Heart left ventricle (tissue), 16 donors: ENCODE measurements around the gene DRC3. TPM values are rescaled to one million over a fixed set of nuclear protein-coding genes. Genes with fewer than 3 reads are reported as not detected.

ENCODE experiments used
- ATAC-seq, 4 donors: fragments of 200-7000 bp; cut with Tn5 transposase; one replicate each; pipeline ENCODE4 v1.9.1; 2020 to 2022; ENCODE audit warnings: moderate library complexity in 4 of 4, mild to moderate bottlenecking in 3 of 4, moderate number of reproducible peaks in 1 of 4
- DNase-seq, 5 donors: peaks; one replicate each; pipeline ENCODE4 v3.0.0-alpha.2; 2020
- H3K27ac ChIP-seq, 12 donors: fragments of 200-600 bp; sonication (generic) in 4 of 12; one replicate each; pipeline versions ENCODE4 v1.5.0 to v1.8.0; 2016 to 2022; ENCODE audit warnings: mild to moderate bottlenecking in 2 of 12
- H3K27me3 ChIP-seq, 9 donors: fragments of 200-600 bp; sonication (generic) in 2 of 9; one replicate each; pipeline versions ENCODE4 v1.5.1 to v1.8.0; 2016 to 2022; ENCODE audit warnings: mild to moderate bottlenecking in 3 of 9
- H3K36me3 ChIP-seq, 9 donors: fragments of 200-600 bp; sonication (generic) in 2 of 9; one replicate each; pipeline versions ENCODE4 v1.5.0 to v1.8.0; 2018 to 2022; ENCODE audit warnings: mild to moderate bottlenecking in 2 of 9
- H3K4me1 ChIP-seq, 12 donors: fragments of 200-600 bp; sonication (generic) in 4 of 12; one replicate each; pipeline versions ENCODE4 v1.5.0 to v1.8.0; 2016 to 2022; ENCODE audit warnings: mild to moderate bottlenecking in 3 of 12
- H3K4me3 ChIP-seq, 12 donors: fragments of 200-600 bp; sonication (generic) in 4 of 12; one replicate each; pipeline versions ENCODE4 v1.5.0 to v1.8.0; 2017 to 2022; ENCODE audit warnings: mild to moderate bottlenecking in 9 of 12, moderate library complexity in 4 of 12
- H3K9me3 ChIP-seq, 12 donors: fragments of 200-600 bp; sonication (generic) in 4 of 12; one replicate each; pipeline versions ENCODE4 v1.5.0 to v1.8.0; 2016 to 2022; ENCODE audit warnings: mild to moderate bottlenecking in 1 of 12
- CTCF ChIP-seq, 12 donors: fragments of 200-600 bp; sonication (generic) in 4 of 12; IDR thresholded peaks; one replicate each; pipeline versions ENCODE4 v1.5.0 to v1.8.0; 2018 to 2022; ENCODE audit warnings: antibody characterized with exemption in 12 of 12, mild to moderate bottlenecking in 5 of 12
- POLR2A ChIP-seq, 2 donors: fragments of 450-650 bp; IDR thresholded peaks; one replicate each; pipeline ENCODE4 v1.6.1; 2017; ENCODE audit warnings: antibody characterized with exemption in 2 of 2, mild to moderate bottlenecking in 2 of 2, moderate library complexity in 2 of 2
- WGBS, 4 donors: extraction: QIAGEN DNeasy Blood & Tissue Kit in 2 of 4; methylation state at CpG; one replicate each; pipeline versions ENCODE4 v1.1.5 to v1.1.7; 2013 to 2018; 5-methylcytosine and 5-hydroxymethylcytosine counted together
- intact Hi-C, 10 donors: fragments of 100-400 bp; cut with DNase I; formaldehyde crosslinking; loops; one replicate each; pipeline versions ENCODE4 v1.11.1 to v1.14.2; 2022
- long read RNA-seq, 3 donors: library from polyadenylated mRNA; unstranded; transcript quantifications; one replicate each; pipeline ENCODE4 v2.0.0, GENCODE V29; 2020 to 2021
- polyA plus RNA-seq, 2 donors: library from polyadenylated mRNA; stranded (reverse); fragments of 200-250 nt; gene quantifications; one replicate each; pipeline ENCODE4 v1.2.3, GENCODE V29; 2013
- total RNA-seq, 9 donors: library from RNA; depleted of rRNA in 2 of 9; stranded (reverse); fragments of >200 nt in 2 of 9; fragmentation: NEBNext Ultra II Directional in 3 of 9; extraction: Animal tissue kit (Norgen Biotek cat#: 25700) in 3 of 9; gene quantifications; one replicate each; pipeline versions ENCODE4 v1.1.0 to v1.2.4, GENCODE V29; 2016 to 2023
- donor health status: ischemic (EF 13 %, LVEDD 7.1; RV severe dilation, severe dysfunction).
- donor health status: healthy with polysubstance abuse.
- donor health status: DM: no; HTN: yes; CAD: no.
- donor health status: DM: no; HTN: no; CAD: no.
- donor health status: ischemic (EF 25% LVEDD 6.9; RV normal size, moderate dysfunction).
- donor health status: ischemic (EF 25% LVEDD 5.7; RV mildly dilated, moderate dysfunction).
- donor health status: healthy.
- donor health status: DM: yes; HTN: yes; CAD: no.
- donor health status: ischemic (EF 35%, LVEDD 5.7; RV mildly dilated, moderate dysfunction).
- donor health status: nonischemic (EF 11% LVEDD 7.7; RV severe dilation, severe dysfunction).
- donor health status: DM: yes; HTN: yes; CAD: no.
- donor health status: PGD.
- donor health status: ischemic (EF 29% LVEDD 5.4; RV normal size, mild dysfunction).
- donor health status: nonischemic (EF 23%, LVEDD 6.1; RV moderate dilation, normal function).

DRC3 gene
- 1 to 10 TPM in 4 of 9 donors, under 1 TPM in 5; 0.42 to 3.7 (median 1.00) TPM for total RNA-seq
- polyA plus RNA-seq: 1 to 10 TPM in 1 of 2 donors, under 1 TPM in 1; 0.57 to 1.2 TPM
- long read RNA-seq, donor 1, partial matches to known transcripts: 0 of 19 reads
- long read RNA-seq, donor 1, other reads (novel, unspliced or antisense): 18 of 19 reads
- long read RNA-seq, donor 2, partial matches to known transcripts: 0 of 47 reads
- long read RNA-seq, donor 2, other reads (novel, unspliced or antisense): 47 of 47 reads
- long read RNA-seq, donor 3, partial matches to known transcripts: 0 of 11 reads
- long read RNA-seq, donor 3, other reads (novel, unspliced or antisense): 11 of 11 reads

- intact Hi-C loops: loop anchor here in 8 of 10 donors (2.0 to 10.0 kb wide), 11 partner anchors 45 to 150 kb away; partner anchors contain the start of genes ATPAF2 (in 3 of the 8) and GID4 (in 3 of the 8)
Observed at GRCh38 chr17:17972126-17972951, at the start of gene DRC3, which contains the start of gene TOM1L2. Gene DRC3, plus strand, starts transcription at chr17:17972862. Its CDS starts 4,737 bp downstream, at chr17:17977599. Gene TOM1L2, minus strand, starts transcription at chr17:17972400. Its CDS starts 87 bp downstream, at chr17:17972313.

GRCh38 chr17:17924131-17924856, 48.4 kb upstream of the DRC3 start:
- ATAC-seq: no peak
- Histone ChIP-seq H3K27ac (peak overlapping the region in 4 of 12 donors; percentile 21 to 79 (median 75)), H3K4me1 (peaks cover 3 to 91% (median 64%) of the 10 kb centered on the region in 12 donors), H3K4me3 (no peak overlapping the region), H3K27me3 (no peaks in the 10 kb centered on the region), H3K9me3 (no peaks in the 10 kb centered on the region), H3K36me3 (no peaks in the 10 kb centered on the region)
- DNase-seq: no peak
- TF ChIP-seq POLR2A (IDR thresholded peaks at IDR 0.05) (no peak), CTCF (IDR thresholded peaks at IDR 0.05) (no peak)
- intact Hi-C loops: loop anchor here in 6 of 10 donors (2.0 to 10.0 kb wide), 8 partner anchors 47 to 249 kb away; partner anchors contain the start of genes ATPAF2 (in 2 of the 6), DRC3 (in 2 of the 6), GID4 (in 2 of the 6) and RAI1 (in 2 of the 6)
- 84 to 92% (median 91%) methylated on average over 5 of the region's 5 CpGs for WGBS, 4 donors

More at GRCh38 chr17:17972126-17972951, at the start of gene DRC3, which contains the start of gene TOM1L2:
- Histone ChIP-seq H3K4me3 (peak within 1 kb of the TSS; percentile 71 to 98 (median 91)), H3K36me3 (no peaks in the 10 kb centered on the region), H3K27ac (peak within 1 kb of the TSS; percentile 66 to 95 (median 93)), H3K4me1 (peaks cover 3 to 46% (median 29%) of the 10 kb centered on the region in 12 donors), H3K27me3 (no peaks in the 10 kb centered on the region), H3K9me3 (no peaks in the 10 kb centered on the region)
- peak; percentile 100 for DNase-seq
- ATAC-seq: peak; percentile 97 to 98 (median 98)
- 0 to 2% (median 0%) methylated on average over 34 to 59 of the region's 59 CpGs for WGBS, 4 donors
- peak in 7 of 12 donors; percentile 4 to 57 (median 39) for TF ChIP-seq CTCF (IDR thresholded peaks at IDR 0.05)
- TF ChIP-seq POLR2A (IDR thresholded peaks at IDR 0.05): peak; percentile 96

GRCh38 chr17:17924857-17925250, 47.8 kb upstream of the DRC3 start:
- peak overlapping the region in 2 of 12 donors; percentile 7 to 21 for H3K27ac ChIP-seq
- H3K4me3 ChIP-seq: no peak overlapping the region
- H3K4me1 ChIP-seq: peaks cover 3 to 91% (median 65%) of the 10 kb centered on the region in 12 donors
- H3K27me3 ChIP-seq: no peaks in the 10 kb centered on the region
- no peaks in the 10 kb centered on the region for H3K36me3 ChIP-seq
- no peaks in the 10 kb centered on the region for H3K9me3 ChIP-seq
- intact Hi-C loops: loop anchor here in 8 of 10 donors (2.0 to 10.0 kb wide), 9 partner anchors 37 to 250 kb away; partner anchors contain the start of genes DRC3 (in 3 of the 8), TOM1L2 (in 3 of the 8), ATPAF2 (in 2 of the 8) and GID4 (in 2 of the 8)
- no peak for DNase-seq
- ATAC-seq: no peak
- TF ChIP-seq CTCF (IDR thresholded peaks at IDR 0.05) (no peak), POLR2A (IDR thresholded peaks at IDR 0.05) (no peak)
